ENCODE data around the gene KRTAP9-9.
"Not testable (repeated sequence)": the region's sequence is repeated elsewhere in the genome, so short reads cannot be mapped to it uniquely, and the experiment has no call there.

The KRTAP9-9 gene

DNA sequence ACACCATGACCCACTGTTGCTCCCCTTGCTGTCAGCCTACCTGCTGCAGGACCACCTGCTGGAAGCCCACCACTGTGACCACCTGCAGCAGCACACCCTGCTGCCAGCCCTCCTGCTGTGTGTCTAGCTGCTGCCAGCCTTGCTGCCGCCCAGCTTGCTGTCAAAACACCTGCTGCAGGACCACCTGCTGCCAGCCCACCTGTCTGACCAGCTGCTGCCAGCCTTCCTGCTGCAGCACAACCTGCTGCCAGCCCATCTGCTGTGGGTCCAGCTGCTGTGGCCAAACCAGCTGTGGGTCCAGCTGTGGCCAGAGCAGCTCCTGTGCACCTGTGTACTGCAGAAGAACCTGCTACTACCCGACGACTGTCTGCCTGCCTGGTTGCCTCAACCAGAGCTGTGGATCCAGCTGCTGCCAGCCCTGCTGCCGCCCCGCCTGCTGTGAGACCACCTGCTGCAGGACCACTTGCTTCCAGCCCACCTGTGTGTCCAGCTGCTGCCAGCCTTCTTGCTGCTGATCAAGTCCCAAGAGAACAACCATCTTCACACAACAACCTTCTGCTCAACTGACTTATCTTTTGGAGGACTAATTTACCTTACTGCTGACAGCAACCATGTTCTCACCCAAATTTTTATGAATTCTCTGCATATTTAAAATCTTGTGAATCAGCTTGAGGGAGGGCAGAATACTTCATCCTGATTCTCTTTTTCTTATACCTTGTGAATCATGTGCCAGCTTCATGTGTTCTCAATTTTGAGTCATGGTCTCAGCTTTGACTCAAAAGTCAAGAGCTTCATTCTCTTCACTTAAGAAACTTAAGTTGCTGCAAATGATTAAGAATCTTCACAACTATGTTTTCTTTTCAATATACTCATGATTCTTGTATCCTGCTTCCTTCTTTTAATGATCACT, at the start of gene KRTAP9-9:
Gene KRTAP9-9, plus strand, starts transcription at position 4 of the 910 bp plus-strand sequence.
- not testable (repeated sequence) for DNase-seq

DNA sequence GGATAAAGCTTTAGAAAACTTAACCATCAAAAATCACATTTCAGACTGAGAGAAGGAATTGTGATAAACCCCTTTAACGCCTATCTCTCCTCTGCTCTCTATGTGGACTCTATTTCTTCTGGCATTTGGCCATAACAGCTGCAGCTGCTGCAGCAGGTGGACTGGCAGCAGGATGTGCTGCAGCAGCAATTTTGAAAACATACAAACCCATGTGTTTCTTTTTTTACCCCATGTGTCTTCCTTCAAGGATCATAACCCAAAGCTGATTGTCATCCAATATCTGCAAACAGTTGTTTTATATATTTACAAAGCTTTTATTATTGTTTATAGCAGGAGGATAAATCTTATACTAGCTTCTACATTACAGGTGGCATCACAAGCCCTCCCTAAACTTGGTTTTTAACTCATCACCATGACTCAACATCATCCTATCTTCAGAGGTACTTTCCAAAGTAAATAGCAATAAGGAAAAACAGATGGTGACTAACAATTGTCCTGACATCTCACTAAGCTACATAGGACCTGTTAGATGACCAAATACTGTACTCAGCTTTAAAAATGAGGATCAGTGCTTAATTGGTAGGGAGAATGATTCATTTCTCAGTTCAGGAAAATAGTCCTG, 43.2 kb upstream of the KRTAP9-9 start:
- DNase-seq, result no peak

DNA sequence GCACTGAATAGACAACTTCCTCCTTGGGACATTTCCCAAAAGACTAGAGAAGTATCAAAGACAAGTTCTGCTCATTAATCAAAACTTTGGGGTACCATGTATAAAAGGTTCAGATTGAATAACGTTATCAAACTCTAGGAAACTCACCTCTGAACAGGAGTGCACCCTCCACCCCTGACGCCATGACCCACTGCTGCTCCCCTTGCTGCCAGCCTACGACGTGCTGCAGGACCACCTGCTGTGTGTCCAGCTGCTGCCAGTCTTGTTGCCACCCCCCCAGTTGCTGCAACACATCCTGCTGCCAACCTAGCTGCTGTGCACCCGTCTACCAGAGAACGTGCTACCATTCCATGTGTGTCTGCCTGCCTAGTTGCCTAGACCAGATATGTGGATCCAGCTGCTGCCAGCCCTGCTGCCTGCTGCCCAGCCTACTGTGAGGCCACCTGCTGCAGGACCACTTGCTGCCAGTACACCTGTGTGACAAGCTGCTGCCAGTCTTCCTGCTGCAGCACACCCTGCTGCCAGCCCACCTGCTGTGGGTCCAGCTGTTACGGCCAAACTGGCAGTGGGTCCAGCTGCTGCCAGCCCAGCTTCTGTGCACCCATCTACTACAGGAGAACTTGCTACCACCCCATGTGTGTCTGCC, 42.5 kb upstream of the KRTAP9-9 start:
- no peak for DNase-seq

DNA sequence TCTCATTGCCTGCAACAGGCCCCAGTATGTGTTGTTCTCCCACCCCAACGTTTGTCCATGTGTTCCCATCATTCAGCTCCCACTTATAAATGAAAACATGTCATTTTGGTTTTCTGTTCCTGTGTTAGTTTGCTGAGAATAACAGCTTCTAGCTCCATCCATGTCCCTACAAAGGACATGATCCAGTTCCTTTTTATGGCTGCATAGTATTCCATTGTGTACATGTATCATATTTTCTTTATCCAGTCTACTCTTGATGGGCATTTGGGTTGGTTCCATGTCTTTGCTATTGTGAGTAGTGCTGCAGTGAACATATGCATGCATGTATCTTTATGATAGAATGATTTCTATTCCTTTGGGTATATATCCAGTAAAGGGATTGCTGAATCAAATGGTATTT, 39.5 kb upstream of the KRTAP9-9 start:
- no peak for DNase-seq

DNA sequence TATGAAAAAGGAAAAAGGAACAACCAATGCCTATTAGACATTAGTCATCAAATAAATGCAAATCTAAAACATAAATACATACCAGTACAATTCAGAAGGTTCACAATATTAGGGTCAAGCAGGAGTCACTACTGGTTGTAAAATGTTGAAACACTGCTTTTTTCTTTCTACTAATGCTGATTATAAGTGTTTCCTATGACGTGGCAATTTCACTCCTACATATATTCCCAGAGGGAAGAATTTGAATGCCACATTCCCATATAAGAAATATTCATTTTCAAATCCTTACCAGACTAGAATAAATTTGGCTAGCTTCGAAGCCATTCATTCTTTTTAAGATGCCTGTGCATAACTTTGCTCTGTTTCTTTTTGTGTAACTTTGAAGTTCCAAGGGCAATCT, 31.4 kb upstream of the KRTAP9-9 start:
- no peak for DNase-seq

DNA sequence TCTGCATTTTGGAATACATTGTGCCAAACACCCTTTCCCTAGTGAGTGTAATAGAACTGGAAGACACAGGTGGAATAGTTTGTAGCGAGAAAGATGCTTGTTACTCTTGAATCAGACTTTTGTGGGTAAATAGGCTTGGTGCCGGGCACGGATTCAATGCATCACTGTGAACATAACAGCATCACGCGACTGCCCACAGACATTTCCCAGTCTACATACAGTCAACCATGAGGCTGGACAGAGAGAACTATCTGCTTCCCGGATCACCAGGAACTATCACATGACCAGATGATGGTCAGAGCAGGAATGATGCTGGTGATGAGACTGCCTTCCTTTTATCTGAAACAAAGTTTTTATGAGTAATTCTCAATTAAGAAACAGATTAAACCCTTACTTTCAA, 29.1 kb upstream of the KRTAP9-9 start:
- DNase-seq, result no peak

DNA sequence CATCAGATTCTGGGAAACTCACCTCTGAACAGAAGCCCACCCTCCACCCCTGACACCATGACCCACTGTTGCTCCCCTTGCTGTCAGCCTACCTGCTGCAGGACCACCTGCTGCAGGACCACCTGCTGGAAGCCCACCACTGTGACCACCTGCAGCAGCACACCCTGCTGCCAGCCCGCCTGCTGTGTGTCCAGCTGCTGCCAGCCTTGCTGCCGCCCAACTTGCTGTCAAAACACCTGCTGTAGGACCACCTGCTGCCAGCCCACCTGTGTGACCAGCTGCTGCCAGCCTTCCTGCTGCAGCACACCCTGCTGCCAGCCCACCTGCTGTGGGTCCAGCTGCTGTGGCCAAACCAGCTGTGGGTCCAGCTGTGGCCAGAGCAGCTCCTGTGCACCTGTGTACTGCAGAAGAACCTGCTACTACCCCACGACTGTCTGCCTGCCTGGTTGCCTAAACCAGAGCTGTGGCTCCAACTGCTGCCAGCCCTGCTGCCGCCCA, 28.5 kb upstream of the KRTAP9-9 start, which contains the start of gene KRTAP9-2:
Gene KRTAP9-2, plus strand, starts transcription at position 51 of the 498 bp plus-strand sequence. Its CDS starts 7 bp downstream, at position 58.
- not testable (repeated sequence) for DNase-seq

DNA sequence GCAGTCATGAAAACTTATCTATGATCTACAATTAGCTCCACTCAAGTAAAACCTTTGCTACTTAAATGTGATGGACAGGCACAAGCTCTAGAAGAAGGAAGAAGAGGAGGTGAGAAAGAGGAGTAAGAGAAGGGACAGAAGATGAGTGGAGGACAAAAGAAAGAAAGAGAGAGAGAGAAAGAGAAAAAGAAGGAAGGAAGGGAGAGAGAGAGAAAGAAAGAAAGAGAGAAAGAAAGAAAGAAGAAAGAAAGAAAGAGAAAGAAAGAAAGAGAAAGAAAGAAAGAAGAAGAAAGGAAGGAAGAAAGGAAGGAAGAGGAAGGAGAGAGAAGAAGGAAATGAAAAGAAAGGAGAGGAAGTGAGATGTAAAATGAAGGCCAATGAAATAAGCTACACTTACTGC, 25.1 kb upstream of the KRTAP9-9 start:
- DNase-seq, result no peak

DNA sequence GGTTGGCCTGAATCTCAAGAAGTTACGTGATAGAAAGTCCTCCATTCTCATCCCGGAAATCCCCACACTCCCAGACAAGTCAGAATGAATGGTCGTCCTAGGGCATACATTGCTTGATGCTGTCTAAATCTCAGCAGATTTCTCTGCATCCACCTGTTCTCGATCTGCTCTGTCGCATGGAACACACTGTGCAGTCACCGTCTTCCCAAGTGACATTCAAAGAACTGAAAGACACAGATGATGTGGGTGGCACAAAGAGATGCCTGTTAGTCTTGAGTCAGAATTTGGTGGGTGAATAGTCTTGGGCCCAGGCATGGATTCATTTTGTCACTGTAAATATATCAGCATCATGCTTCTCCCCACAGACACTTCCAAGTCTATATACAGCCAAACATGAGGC, 23.5 kb upstream of the KRTAP9-9 start:
- DNase-seq, result no peak

DNA sequence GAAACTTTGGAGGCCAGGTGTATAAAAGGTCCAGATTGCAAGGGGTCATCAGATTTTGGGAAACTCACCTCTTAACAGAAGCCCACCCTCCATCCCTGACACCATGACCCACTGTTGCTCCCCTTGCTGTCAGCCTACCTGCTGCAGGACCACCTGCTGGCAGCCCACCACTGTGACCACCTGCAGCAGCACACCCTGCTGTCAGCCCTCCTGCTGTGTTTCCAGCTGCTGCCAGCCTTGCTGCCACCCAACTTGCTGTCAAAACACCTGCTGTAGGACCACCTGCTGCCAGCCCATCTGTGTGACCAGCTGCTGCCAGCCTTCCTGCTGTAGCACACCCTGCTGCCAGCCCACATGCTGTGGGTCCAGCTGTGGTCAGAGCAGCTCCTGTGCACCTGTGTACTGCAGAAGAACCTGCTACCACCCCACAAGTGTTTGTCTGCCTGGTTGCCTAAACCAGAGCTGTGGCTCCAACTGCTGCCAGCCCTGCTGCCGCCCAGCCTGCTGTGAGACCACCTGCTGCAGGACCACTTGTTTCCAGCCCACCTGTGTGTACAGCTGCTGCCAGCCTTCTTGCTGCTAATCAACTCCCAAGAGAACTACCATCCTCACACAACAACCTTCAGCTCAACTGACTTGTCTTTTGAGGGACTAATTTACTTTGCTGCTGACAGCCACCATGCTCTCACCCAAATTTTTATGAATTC, 22.6 kb upstream of the KRTAP9-9 start, which contains the start of gene KRTAP9-3:
Gene KRTAP9-3, plus strand, starts transcription at position 51 of the 707 bp plus-strand sequence. Its CDS starts 53 bp downstream, at position 104.
- not testable (repeated sequence) for DNase-seq

DNA sequence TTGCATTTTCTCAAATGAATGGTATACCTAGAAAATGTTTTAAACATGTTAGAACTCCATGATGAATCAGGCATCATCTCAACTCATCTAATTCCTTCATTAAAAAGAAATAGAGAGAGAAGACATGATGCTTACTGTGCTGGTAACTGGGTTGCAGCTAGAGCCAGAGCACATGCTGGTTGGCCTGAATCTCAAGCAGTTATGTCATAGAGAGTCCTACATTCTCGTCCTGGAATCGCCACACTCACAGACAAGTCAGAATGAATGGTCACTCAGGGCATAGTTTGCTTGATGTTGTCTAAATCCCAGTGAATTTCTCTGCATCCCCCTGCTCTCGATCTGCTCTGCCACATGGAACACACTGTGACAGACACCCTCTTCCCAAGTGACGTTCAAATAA, 18.1 kb upstream of the KRTAP9-9 start:
- DNase-seq, result not testable (repeated sequence)

DNA sequence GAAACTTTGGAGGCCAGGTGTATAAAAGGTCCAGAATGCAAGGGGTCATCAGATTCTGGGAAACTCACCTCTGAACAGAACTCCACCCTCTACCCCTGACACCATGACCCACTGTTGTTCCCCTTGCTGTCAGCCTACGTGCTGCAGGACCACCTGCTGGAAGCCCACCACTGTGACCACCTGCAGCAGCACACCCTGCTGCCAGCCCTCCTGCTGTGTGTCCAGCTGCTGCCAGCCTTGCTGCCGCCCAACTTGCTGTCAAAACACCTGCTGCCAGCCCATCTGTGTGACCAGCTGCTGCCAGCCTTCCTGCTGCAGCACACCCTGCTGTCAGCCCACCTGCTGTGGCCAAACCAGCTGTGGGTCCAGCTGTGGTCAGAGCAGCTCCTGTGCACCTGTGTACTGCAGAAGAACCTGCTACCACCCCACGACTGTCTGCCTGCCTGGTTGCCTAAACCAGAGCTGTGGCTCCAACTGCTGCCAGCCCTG, 17.2 kb upstream of the KRTAP9-9 start, which contains the start of gene KRTAP9-8:
Gene KRTAP9-8, plus strand, starts transcription at position 51 of the 489 bp plus-strand sequence. Its CDS starts 53 bp downstream, at position 104.
- not testable (repeated sequence) for DNase-seq

DNA sequence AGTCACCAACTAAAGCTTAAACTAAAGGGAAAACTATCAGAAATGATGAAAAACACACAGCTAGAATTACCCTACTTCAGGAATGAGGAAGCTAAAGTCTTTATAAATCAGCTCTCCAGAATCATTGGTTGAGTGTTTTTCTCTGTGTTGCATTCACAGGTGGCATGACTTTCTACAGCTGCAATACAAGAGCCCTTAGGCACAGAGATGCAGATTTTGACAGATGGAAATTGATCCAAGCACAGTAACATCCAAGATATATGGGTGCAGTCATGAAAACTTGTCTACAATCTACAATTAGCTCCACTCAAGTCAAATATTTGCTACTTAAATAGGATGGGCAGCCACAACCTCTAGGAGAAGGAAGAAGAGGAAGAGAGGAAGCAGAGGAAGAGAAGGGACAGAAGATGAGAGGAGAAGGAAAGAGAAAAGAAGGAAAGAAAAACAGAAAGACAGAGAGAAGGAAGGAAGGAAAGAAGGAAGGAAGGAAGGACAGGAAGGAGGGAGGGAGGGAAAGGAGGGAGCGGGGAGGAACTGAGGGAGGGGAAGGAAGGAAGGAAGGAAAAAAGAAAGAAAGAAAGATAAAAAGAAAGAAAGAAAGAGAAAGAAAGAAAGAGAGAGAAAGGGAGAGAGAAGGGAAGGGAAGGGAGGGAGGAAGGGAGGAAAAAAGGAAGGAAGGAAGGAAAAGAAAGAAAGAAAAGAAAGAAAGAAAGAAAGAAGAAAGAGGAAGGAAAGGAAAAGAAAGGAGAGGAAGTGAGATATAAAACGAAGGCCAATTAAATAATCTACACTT, 8.0 kb upstream of the KRTAP9-9 start:
- DNase-seq, result not testable (repeated sequence)

DNA sequence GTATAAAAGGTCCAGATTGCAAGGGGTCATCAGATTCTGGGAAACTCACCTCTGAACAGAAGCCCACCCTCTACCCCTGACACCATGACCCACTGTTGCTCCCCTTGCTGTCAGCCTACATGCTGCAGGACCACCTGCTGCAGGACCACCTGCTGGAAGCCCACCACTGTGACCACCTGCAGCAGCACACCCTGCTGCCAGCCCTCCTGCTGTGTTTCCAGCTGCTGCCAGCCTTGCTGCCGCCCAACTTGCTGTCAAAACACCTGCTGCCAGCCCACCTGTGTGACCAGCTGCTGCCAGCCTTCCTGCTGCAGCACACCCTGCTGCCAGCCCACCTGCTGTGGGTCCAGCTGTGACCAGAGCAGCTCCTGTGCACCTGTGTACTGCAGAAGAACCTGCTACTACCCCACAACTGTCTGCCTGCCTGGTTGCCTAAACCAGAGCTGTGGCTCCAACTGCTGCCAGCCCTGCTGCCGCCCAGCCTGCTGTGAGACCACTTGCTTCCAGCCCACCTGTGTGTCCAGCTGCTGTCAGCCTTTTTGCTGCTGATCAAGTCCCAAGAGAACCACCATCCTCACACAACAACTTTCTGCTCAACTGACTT, 5.4 kb upstream of the KRTAP9-9 start, which contains the start of gene KRTAP9-4:
Gene KRTAP9-4, plus strand, starts transcription at position 51 of the 604 bp plus-strand sequence. Its CDS starts 34 bp downstream, at position 85.
- not testable (repeated sequence) for DNase-seq

DNA sequence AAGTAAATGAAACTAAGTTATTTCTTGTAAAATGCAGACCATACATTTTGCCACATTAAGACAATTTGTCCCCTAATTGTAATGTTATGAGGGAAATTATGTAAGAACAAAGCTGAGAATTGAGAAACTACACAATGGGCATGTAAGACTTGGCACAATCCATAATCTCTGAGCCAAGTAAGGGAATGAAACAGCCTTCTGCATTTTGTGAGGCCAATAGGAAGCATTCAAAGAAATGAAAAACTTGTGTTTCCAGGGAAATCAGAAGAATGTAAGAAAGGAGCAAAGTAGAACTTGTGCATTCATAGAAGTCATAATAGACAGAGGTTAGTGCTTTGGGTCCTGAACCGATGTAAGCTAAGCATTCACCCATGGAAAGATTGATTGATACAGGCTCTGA, 3.9 kb upstream of the KRTAP9-9 start:
- no peak for DNase-seq

DNA sequence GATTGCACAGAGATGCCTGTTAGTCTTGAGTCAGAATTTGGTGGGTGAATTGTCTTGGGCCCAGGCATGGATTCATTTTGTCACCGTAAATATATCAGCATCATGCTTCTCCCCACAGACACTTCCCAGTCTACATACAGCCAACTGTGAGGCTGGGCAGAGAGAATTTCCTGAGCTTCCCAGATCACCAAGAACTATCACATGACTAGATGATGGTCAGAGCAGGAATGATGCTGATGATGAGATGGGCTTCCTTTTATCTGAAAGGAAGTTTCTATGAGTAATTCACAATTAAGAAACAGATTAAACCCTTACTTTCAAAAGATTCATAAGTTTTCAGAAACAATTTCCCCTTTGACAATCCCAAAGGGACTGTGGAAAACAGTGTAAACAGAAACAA, 323 bp upstream of the KRTAP9-9 start:
- DNase-seq, result no peak

DNA sequence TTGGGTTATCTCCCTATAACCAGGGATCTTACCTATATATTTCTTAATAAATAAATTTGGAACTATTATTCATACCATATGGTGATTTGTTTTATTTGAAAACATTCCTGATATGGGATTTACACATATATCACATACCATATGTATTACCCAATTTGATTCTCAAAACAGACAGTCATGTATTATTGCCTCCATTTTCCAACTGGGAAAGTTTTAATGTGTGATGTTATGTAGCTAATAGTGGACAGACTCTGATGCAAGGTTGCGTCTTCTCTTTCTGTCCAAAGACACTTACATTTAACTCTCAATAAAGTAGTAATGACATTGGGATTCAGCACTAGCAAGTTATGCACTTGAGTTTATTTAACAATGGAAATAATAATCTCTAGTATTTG, 1.1 kb downstream of the KRTAP9-9 start:
- no peak for DNase-seq

DNA sequence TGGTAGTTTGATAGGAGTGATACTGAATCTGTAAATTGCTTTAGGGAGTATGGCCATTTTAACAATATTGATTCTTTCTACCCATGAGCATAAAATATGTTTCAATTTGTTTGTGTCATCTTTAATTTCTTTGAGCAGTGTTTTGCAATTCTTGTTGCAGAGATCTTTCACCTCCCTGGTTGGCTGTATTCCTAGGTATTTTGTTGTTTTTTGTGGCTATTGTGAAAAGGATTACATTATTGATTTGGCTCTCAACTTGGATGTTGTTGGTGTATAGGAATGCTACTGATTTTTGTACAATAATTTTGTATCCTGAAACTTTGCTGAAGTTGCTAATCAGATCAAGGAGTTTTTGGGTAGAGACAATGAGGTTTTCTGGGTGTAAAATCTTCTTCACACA, 3.2 kb downstream of the KRTAP9-9 start:
- no peak for DNase-seq

DNA sequence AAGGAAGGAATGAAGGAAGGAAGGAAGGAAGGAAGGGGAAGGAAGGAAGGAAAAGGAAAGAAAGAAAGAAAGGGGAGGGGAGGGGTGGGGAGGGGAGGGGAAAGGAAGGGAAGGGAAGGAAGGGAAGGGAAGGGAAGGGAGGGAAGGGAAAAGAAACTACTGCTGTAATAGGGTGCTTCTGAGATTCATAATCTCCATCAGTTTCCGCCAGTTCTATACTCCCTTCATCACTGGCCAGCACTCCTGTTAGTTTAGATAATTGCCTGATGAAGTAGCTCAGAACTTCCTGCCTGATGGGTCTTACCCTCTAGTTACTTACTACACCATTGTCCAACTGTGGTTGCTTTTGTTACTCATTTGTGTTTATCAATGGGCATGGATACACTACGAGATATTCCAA, 8.0 kb downstream of the KRTAP9-9 start:
- DNase-seq, result no peak

DNA sequence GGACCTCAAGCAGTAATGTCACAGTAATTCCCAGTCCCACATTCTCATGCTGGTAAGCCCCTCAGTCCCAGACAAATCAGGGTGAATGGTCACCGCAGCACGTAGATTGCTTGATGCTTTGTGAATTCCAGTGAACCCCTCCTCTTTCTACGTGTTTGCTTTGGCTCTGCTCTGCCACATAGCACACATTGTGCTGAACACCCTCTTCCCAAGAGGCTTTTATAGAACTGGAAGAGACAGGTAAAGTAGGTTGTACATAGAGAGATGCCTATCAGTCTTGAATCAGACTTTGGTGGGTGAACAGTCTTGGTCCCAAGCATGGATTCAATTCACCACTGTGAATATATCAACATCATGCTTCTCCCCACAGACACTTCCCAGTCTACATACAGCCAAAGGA, 9.4 kb downstream of the KRTAP9-9 start:
- no peak for DNase-seq

DNA sequence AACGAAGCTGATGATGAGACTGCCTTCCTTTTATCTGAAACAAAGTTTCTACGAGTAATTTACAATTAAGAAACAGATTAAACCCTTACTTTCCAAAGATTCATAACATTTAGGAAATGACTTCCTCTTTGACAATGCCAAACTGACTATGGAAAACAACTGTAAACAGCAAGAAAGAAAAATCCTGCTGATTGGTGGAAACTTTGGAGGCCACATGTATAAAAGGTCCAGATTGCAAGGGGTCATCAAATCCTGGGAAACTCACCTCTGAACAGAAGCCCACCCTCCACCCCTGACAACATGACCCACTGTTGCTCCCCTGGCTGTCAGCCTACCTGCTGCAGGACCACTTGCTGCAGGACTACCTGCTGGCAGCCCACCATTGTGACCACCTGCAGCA, 9.9 kb downstream of the KRTAP9-9 start, which contains the start of gene KRTAP9-6:
Gene KRTAP9-6, plus strand, starts transcription at position 301 of the 400 bp plus-strand sequence. Its CDS starts 0 bp downstream, at position 301.
- DNase-seq, result no peak
